ENCODE measurements around the gene FBXW5.

GRCh38 chr9:136960938-136961275 lies 16.4 kb upstream of the FBXW5 start:
- TF ChIP-seq CTCF (IDR thresholded peaks at IDR 0.05; ENCODE audit: low read depth, low read length) (no peak), EZH2phosphoT487 (IDR thresholded peaks at IDR 0.05; ENCODE audit: low read depth) (no peak)
